Measurements from ENCODE around the gene YPEL3.
"Not testable (repeated sequence)": the region's sequence is repeated elsewhere in the genome, so short reads cannot be mapped to it uniquely, and the experiment has no call there.

The YPEL3 gene

GRCh38 chr16:30116291-30117207 is 20.5 kb upstream of the YPEL3 start:
- no peak for DNase-seq (ENCODE audit: low spot score)

DNA sequence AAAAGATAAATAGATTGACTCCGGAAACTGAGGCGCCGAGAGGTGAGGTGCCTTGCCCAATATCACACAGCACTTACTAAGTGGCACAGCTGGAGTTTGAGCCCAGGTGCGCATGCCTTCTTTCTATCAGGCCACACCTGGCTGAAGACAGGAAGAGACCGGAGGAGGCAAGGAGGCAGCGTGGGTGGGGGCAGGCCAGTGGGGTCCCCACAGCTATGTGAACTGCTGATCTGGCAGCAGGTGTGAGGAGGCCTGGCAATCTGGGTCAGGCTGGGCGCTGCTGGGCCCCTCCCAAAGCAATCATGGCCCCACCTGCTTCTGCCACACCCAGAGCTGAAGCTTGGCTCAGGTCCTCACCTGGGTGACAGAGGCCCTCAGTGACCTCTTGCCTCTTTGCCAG is 19.2 kb upstream of the YPEL3 start:
- no peak for DNase-seq (ENCODE audit: low spot score)

DNA sequence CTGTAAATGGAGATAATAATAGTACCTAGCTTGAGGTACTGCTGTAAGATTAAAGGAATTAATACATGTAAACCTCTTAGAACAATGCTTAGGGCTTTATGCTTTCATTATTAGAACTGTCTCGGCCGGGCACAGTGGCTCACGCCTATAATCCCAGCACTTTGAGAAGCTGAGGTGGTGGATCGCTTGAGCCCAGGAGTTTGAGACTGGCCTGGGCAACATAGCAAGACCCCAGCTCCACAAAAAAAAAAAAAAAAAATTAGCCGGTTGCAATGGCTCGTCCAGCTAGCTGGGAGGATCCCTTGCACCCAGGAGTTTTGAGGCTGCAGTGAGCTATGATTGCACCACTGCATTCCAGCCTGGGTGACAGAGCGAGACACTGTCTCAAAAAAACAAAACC is 18.8 kb upstream of the YPEL3 start:
- not testable (repeated sequence) for DNase-seq (ENCODE audit: low spot score)

DNA sequence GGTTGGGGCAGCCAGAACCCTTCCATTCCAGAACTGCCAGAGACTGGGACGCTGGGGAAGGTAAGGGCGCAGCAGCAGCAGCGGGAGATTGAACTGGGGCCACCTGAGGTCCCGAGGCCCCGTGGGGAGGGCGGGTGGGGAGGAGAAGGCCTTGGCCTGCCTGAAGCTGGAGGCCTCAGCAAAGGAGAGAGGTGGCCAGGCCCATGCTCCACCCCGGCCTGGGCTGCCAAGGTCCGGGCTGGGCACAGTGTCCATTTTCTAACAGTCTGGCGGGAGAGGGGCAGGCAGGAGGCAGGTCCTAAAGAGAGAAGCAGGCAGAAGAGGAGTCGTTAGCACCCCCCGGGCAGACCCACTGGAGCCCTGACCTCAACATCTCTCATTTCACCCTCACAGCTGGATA is 18.4 kb upstream of the YPEL3 start:
- DNase-seq (ENCODE audit: low spot score), result no peak

DNA sequence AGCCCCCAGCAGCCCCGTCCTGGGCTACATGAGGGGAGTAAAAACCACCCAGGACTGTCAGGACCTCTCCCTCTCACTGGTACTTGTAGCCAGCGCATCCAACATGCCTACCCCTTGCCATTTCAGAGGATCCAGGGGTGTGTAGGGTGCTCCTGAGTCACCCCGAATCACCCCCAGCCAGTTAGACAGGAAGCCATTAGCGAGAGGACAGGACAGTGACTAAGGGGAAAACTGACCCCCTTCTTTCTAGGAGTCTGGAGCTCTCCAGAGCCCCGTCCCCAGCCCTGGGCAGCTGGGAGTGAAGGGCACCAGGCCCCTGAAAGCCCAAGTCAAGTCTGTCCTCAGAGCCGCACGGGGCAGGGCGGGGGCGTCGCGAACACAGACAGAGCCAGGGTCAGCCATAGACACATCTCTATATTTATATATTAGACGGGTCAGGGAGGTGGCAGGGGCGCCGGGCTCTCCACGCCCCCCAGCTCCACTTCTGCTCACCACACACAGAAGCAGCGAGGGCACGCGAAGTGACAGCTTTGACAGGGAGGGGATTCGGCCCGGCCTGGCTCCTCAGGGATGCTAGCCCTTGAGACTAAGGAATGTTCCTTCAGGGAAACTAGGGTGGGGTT is 17.8 kb upstream of the YPEL3 start:
- no peak for DNase-seq (ENCODE audit: low spot score)

DNA sequence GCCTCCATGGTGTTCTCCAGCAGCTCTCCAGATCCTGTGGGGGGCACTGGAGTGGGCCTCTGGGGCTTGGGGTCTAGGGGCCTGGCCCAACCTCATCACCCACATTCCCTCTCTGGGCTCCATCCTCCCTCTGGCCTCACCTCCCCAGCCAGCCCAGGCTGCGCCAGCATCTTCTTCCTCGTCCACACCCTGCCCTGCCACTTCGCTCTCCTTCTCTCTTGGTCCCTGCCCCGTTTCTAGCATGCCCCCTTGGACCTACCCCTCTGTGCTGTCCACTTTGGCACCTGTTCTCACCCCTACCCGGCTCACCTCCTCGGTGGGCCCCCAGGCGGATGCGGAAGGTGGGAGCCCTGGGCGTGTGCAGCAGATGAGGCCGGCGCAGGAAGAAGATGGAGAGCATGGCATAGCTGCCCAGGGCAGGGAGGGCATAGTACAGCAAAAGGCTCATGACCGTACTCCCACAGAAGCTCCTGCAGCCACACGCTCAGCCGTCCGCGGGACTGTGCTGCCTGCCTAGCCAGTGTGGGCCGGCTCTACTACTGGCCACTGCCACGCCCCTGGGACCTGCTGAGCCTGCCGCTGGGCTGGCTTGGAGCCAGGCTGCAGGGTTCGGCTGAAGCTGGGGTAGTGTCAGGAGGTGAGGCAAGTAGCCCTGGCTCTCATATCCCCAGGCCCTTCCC is 17.2 kb upstream of the YPEL3 start, which contains the start of gene GDPD3:
Gene GDPD3 (minus strand): TSS at position 507 of the 680 bp plus-strand sequence. CDS start 59 bp downstream, at position 448.
- DNase-seq (ENCODE audit: low spot score), result no peak

- peak; percentile 67 for DNase-seq (ENCODE audit: low spot score)
These were observed 16.4 kb upstream of the YPEL3 start for GRCh38 chr16:30112197-30113030.

- DNase-seq (ENCODE audit: low spot score), result no peak
These were observed 14.6 kb upstream of the YPEL3 start for GRCh38 chr16:30110661-30111060.

DNA sequence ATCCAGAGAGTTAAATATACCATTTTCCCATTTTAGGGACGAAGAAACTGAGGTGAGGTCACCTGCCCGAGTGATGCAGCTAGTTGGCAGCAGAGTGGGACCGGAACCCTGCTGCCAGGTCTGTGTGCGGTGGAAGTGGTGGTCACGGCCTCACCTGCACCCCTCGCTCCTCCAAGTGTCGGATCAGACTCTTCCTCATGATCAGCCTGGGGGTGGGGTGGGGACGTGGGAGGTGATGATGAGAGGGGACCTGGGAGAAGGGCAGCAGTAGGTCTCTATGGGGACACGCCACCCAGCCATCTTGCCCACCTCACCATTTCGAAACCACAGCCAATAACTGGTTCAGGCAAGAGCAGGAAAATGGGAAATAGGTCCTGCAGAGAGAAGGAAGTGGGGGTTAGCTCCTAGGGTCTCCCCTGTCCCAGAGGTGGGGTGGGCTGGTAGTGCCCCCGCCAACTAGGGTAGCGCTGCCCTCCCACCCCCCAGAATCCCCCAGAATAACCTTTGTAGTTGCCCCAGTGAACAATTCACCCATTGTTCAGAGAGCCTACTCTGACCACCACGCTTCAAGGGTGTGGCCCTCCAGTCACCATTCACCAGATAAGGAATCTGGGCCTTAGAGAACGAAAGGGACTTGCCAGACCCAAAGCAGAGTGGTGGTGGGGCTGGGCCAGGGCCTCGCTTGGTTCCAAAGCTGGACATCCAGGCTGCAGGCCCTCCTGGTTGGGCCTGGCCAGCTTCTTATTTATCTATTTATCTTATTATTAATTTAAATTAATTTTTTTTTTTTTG is 12.2 kb upstream of the YPEL3 start:
- DNase-seq (ENCODE audit: low spot score), result no peak

GRCh38 chr16:30104492-30104891 is 8.5 kb upstream of the YPEL3 start:
- DNase-seq (ENCODE audit: low spot score), result no peak

GRCh38 chr16:30104090-30104489 is 8.1 kb upstream of the YPEL3 start:
- no peak for DNase-seq (ENCODE audit: low spot score)

DNA sequence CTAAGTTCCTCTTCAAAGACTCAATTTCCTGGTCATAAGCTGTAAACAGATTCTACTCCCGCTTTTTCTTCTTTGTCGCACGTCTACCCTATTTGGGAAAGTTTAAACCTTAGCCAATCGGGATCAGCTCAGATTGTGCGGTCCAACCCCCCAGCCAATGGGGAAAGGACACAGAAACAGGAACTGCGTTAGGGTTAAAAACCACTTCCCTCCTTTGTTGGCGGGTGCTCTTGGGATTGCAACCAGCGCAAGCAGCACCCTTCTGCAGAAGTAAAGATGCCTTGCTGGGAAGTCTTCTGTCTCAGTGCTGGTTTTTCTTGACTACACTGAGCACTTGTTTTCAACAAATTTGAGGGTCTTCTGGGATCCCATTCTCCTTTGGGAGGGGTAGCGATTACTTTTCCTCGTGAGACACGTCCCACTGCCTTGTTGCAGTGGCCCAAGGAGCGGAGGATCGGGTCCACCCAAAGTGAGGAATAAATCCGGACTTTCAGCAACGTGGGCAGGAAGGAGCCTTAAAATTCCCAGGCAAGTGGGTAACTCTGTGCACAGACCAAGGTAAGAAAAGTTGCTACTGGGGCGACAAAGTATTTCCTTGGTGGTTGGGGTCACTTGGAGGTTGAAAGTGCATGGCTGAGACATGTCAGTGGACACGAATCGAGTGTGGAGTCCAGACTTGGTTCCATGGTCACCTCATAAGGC is 1.0 kb upstream of the YPEL3 start:
- DNase-seq (ENCODE audit: low spot score), result no peak

DNA sequence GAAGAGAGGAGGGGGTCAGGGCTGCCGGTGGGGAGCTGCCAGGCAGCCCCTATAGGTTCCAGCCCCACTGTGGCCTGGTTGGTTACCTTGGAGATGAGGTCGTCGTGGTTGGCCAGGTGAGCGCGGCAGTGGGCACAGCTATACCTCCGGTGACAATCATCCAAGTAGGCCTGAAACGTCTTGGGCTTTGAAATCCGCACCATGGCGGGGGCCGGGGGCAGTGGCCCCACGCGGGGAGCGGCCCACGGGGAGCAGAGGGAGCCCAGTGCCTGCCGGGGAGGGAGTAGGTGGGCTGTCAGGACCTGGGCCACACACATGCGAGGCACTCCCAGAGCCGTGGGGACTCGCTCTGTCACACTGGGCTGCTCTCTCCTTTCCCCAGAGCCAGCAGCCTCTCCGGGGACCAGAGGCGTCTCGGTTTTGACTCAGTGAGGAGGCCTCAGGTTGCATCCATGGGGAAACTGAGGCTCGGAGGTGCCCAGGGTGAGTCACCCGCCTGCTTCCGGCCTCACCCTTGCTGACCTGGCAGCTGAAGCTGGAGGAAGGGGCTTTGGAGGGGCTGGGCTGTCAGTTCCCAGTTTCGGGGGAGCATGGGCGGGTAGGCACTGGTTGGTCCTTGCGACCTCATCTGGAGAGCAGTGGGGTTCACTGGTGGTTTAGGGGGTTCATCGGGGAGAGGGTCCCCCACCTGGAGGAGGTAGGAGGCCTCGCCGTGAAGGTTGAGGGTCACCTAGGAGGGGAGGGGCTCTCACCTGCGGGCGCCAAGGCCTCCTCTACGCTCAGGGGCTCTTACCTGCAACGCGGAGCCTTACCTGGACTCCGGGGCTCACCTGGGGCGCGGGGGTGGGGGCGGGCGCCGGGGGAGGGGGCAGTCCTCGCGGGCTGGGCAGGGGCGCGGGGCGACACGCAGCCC is 591 bp downstream of the YPEL3 start:
- no peak for DNase-seq (ENCODE audit: low spot score)

GRCh38 chr16:30094541-30095165 is 1.4 kb downstream of the YPEL3 start:
- no peak for DNase-seq (ENCODE audit: low spot score)

- DNase-seq (ENCODE audit: low spot score), result peak; percentile 71
These were observed 3.5 kb downstream of the YPEL3 start for GRCh38 chr16:30092373-30093010.

DNA sequence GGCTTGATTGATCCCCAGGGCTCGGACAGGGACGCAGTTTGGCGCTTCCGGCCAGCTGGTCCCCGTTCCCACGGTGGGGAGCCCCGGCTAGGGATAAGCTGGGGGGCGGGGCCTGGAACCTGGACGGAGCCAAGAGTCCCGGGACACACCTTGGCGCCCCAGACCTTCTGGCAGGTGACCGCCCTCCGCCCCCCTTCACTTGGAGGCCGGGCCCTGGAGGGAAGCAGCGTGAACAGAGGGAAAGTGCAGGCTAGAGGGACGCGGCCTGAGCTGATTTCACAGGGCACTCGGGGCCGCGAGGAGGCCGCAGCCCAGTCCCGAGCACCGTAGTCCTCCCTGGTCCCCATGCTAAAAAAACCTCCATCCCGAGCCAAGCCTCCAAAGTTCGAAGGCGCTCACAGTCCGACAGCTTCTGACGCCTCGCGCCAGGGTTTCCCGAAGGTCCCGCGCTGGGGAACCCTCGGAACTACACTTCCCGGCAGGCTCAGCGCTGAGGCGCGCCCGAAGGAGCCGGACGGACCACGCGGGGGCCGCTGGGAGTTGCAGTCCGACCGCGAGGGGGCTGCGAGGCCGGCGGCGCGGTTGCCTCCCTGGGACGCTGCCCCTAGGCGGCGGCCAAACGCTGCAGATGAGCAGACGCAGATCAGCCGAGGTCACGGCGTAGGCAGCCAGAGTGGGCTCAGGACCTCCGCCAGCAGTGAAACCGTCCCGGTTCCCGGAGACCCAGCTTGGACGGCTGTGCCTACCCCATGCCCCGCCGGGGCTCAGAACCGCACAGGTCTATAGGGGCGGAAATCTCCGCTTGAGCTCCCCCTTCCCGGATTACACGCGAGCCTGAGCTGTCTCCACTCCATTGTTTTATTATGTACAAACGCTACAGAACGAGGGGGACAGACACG is 4.3 kb downstream of the YPEL3 start, which contains the start of gene TBX6:
Gene TBX6 (minus strand): TSS at position 451 of the 899 bp plus-strand sequence. CDS start 731 bp downstream, outside the sequence.
- DNase-seq (ENCODE audit: low spot score), result peak; percentile 95

All from hepatic stellate cell (primary cell).